Measurements from ENCODE around the gene KISS1R.

Gene KISS1R

GRCh38 chr19:934197-934840 lies 17.2 kb downstream of the KISS1R start:
- ATAC-seq, result no peak
- Mint-ChIP-seq H3K4me1 (peaks cover 50% of the 10 kb centered on the region), H3K27me3 (peaks cover 16% of the 10 kb centered on the region), H3K4me3 (no peak overlapping the region), H3K9me3 (no peaks in the 10 kb centered on the region), H3K27ac (no peak overlapping the region)
- no peak for DNase-seq

- Mint-ChIP-seq H3K27ac (no peak overlapping the region), H3K27me3 (peaks cover 22% of the 10 kb centered on the region), H3K4me3 (no peak overlapping the region), H3K4me1 (peaks cover 56% of the 10 kb centered on the region), H3K9me3 (no peaks in the 10 kb centered on the region)
- DNase-seq, result no peak
- ATAC-seq, result no peak
Measured at GRCh38 chr19:934865-935479, 17.8 kb downstream of the KISS1R start.

GRCh38 chr19:936175-936546 lies 19.0 kb downstream of the KISS1R start:
- H3K9me3 Mint-ChIP-seq, result no peaks in the 10 kb centered on the region
- peaks cover 64% of the 10 kb centered on the region for H3K4me1 Mint-ChIP-seq
- no peak overlapping the region for H3K27ac Mint-ChIP-seq
- ATAC-seq, result no peak
- H3K27me3 Mint-ChIP-seq, result peaks cover 30% of the 10 kb centered on the region
- no peak overlapping the region for H3K4me3 Mint-ChIP-seq
- no peak for DNase-seq

- peak; percentile 76 for ATAC-seq
- Mint-ChIP-seq H3K9me3 (no peaks in the 10 kb centered on the region), H3K4me3 (peak overlapping the region in 1 of 2 donors; percentile 18), H3K4me1 (peaks cover 65% of the 10 kb centered on the region), H3K27ac (peak overlapping the region in 1 of 2 donors; percentile 82), H3K27me3 (peaks cover 32% of the 10 kb centered on the region)
- DNase-seq, result peak; percentile 49 to 70
Measured at GRCh38 chr19:937259-937694, 20.1 kb downstream of the KISS1R start.

- DNase-seq (no peak), ATAC-seq (no peak)
- Mint-ChIP-seq H3K27ac (no peak overlapping the region), H3K27me3 (peaks cover 23% of the 10 kb centered on the region), H3K9me3 (no peaks in the 10 kb centered on the region), H3K4me1 (peaks cover 54% of the 10 kb centered on the region), H3K4me3 (no peak overlapping the region)
Measured at GRCh38 chr19:938233-938923, 21.2 kb downstream of the KISS1R start.

GRCh38 chr19:939439-939838 lies 22.3 kb downstream of the KISS1R start:
- no peak for DNase-seq
- H3K27ac Mint-ChIP-seq, result peak overlapping the region in 1 of 2 donors; percentile 16
- no peaks in the 10 kb centered on the region for H3K9me3 Mint-ChIP-seq
- ATAC-seq, result no peak
- peaks cover 46% of the 10 kb centered on the region for H3K4me1 Mint-ChIP-seq
- peak overlapping the region in 1 of 2 donors; percentile 64 for H3K4me3 Mint-ChIP-seq
- peaks cover 23% of the 10 kb centered on the region for H3K27me3 Mint-ChIP-seq

- peaks cover 23% of the 10 kb centered on the region for H3K27me3 Mint-ChIP-seq
- no peak for ATAC-seq
- peaks cover 46% of the 10 kb centered on the region for H3K4me1 Mint-ChIP-seq
- no peaks in the 10 kb centered on the region for H3K9me3 Mint-ChIP-seq
- no peak overlapping the region for H3K27ac Mint-ChIP-seq
- H3K4me3 Mint-ChIP-seq, result peak overlapping the region; percentile 64 to 82
- no peak for DNase-seq
Measured at GRCh38 chr19:939922-940321, 22.8 kb downstream of the KISS1R start.

- peaks cover 23% of the 10 kb centered on the region for H3K27me3 Mint-ChIP-seq
- peak overlapping the region; percentile 64 to 82 for H3K4me3 Mint-ChIP-seq
- ATAC-seq (peak; percentile 77), DNase-seq (peak; percentile 45 to 53)
- H3K27ac Mint-ChIP-seq, result no peak overlapping the region
- H3K9me3 Mint-ChIP-seq, result no peaks in the 10 kb centered on the region
- peaks cover 46% of the 10 kb centered on the region for H3K4me1 Mint-ChIP-seq
Measured at GRCh38 chr19:940591-941291, 23.6 kb downstream of the KISS1R start.

GRCh38 chr19:941292-942132 lies 24.4 kb downstream of the KISS1R start:
- Mint-ChIP-seq H3K4me3 (peak overlapping the region; percentile 21 to 62), H3K9me3 (no peaks in the 10 kb centered on the region), H3K27me3 (peaks cover 23% of the 10 kb centered on the region), H3K4me1 (peaks cover 43% of the 10 kb centered on the region), H3K27ac (no peak overlapping the region)
- ATAC-seq (no peak), DNase-seq (no peak)

- ATAC-seq (no peak), DNase-seq (no peak)
- H3K4me1 Mint-ChIP-seq, result peaks cover 37% of the 10 kb centered on the region
- H3K9me3 Mint-ChIP-seq, result no peaks in the 10 kb centered on the region
- H3K27me3 Mint-ChIP-seq, result peaks cover 23% of the 10 kb centered on the region
- no peak overlapping the region for H3K27ac Mint-ChIP-seq
- H3K4me3 Mint-ChIP-seq, result no peak overlapping the region
Measured at GRCh38 chr19:942133-942645, 25.1 kb downstream of the KISS1R start.

- H3K4me3 Mint-ChIP-seq, result no peak overlapping the region
Measured at GRCh38 chr19:943551-944170, 26.5 kb downstream of the KISS1R start.

GRCh38 chr19:944171-944567 lies 27.0 kb downstream of the KISS1R start:
- DNase-seq, result no peak
- ATAC-seq, result no peak
- peaks cover 22% of the 10 kb centered on the region for H3K27me3 Mint-ChIP-seq
- no peaks in the 10 kb centered on the region for H3K9me3 Mint-ChIP-seq
- no peak overlapping the region for H3K4me3 Mint-ChIP-seq
- peaks cover 23% of the 10 kb centered on the region for H3K4me1 Mint-ChIP-seq
- H3K27ac Mint-ChIP-seq, result no peak overlapping the region

More at GRCh38 chr19:943551-944170, 26.5 kb downstream of the KISS1R start:
- ATAC-seq (no peak), DNase-seq (no peak)
- H3K27ac Mint-ChIP-seq, result peak overlapping the region in 1 of 2 donors; percentile 60
- peaks cover 23% of the 10 kb centered on the region for H3K27me3 Mint-ChIP-seq
- H3K9me3 Mint-ChIP-seq, result no peaks in the 10 kb centered on the region
- H3K4me1 Mint-ChIP-seq, result peaks cover 23% of the 10 kb centered on the region

- Mint-ChIP-seq H3K27ac (no peak overlapping the region), H3K9me3 (no peaks in the 10 kb centered on the region), H3K4me1 (peaks cover 17% of the 10 kb centered on the region), H3K4me3 (no peak overlapping the region), H3K27me3 (peaks cover 17% of the 10 kb centered on the region)
- ATAC-seq (no peak), DNase-seq (no peak)
Measured at GRCh38 chr19:944663-945241, 27.6 kb downstream of the KISS1R start.

Measured in stimulated activated naive CD8-positive, alpha-beta T cell treated with anti-CD3 and anti-CD28 coated beads, Interleukin-15, amount 100 ng/mL, for 72 hours (primary cell).